GM18526 (cell line): Measurements from ENCODE around the gene ERP44.

Experiments
- POLR2A ChIP-seq: IDR thresholded peaks from 3 replicates; pipeline ENCODE4 v1.6.1; 2011; ENCODE audit not compliant: insufficient read length; ENCODE audit errors: extremely low read depth

ERP44 gene

DNA sequence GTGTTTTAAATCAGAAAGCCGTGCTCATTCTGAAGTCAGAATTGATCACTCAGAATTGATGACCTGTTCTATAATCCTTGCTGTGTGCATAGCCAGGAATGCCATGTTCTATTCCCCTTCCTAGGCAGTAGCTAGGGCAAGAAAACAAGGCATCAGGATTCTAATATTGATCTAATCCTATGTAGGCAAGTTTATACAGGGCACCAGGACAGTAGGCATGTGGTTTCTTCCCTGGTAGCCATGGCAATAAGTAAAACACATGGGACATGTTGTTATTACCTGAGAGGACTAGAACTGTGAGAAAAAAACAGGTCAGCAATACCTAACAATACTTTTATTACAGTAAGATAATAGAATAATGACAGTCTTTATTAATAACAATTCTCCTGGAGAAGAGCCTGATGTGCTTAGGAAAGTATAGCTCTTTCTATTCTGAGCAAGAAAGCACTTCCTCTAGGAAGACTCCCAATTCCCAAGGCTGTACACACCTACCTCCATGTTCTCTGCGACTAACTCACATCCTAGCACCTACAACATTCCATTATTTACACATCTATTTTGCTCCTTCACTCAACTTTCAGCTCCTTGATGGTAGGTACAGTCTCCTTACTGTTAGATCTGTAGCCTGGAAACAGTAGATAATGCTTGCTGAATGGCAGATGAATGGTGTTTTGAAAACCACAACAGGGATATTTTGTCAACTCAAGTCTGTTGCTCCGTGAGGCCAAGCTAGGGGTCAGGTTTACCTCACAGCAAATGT, 121.6 kb downstream of the ERP44 start:
- no peak for TF ChIP-seq POLR2A

DNA sequence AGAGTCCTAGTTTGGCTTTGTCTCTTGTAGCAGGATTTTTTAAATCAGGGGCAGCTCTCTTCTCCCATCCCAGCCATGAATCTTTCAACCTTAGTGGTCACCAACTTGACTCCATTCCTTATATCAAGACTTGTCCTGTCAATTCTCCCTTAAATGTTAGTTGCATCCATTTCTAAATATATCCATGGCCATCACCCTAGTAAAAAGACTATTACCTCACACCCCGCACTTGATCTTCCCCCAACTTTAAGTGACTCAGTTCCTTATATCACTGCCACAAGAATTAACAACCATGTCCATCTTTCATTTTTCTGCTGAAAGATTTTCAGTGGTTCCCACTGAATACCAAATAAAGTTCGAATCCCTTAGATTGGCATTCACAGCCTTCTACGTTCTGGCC, 125.3 kb downstream of the ERP44 start:
- no peak for TF ChIP-seq POLR2A

DNA sequence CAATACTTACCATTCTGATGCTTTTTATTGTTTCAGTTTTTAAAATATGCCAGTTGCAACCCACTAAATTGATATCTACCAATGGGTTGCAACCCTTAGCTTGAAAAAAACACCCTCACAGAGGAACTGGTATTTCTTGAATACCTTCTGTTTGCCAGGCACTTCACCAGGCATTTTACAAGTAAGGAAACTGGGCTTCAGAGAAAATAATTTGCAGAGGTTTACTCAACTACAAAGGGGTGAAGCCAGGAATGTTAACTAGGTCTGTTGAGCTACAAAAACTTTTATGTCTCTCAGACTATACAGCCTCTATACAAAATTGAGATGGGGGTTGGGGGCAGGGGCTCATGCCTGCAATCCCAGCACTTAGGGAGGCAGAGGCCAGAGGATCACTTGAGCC, 127.4 kb downstream of the ERP44 start:
- no peak for TF ChIP-seq POLR2A

DNA sequence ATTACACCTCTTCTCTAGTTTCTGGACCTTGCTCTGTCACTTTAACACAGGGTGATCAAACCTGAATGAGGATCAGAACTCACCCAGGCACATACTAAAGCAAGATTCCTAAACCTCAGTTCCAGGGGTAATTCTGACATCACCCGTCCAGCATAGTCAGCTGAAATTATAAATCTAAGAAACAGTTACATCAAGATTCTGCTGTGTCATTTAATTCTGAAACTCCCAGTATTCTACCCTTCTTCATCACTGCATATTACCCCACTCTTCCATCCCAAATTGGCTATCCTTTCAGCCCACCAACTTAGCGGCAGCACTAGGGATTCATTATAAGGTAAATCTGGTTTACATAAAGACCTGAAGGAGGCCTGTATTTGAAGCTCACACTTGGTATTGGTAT, 128.3 kb downstream of the ERP44 start:
- TF ChIP-seq POLR2A: no peak

DNA sequence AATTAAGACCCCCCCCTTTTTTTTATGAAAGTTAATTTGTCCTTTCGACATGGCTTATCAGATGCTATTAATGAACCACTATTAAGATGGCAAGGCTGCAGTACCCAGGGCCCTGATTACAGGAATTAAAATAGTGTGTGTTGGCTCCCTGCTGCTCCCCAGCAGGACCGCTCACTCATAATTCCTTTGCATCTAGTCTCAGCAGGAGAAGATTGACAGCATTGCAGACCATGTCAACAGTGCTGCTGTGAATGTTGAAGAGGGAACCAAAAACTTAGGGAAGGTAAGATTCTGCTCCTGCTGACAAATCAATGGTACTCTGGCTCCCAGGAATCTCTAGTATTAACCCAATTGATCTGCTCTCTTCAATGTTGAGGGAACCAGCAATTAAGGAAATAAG, 131.3 kb downstream of the ERP44 start:
- TF ChIP-seq POLR2A: no peak

DNA sequence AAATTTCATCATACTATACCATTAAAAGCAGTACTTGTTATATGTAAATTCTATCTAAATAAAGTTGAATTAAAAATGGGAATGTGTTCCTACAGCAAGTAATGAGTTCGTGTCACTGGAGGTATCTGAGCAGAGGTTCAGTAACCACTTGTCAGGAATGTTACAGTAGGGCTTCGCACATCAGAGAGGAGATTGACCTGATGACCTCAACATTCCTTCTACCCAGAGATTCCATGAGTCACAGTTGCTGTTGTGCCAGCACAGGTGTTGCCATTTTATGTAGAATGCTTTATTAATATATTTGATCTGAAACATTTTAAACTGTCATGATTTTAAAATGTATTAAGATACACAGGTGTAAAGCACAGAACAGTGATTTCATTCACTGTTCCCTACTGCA, 132.1 kb downstream of the ERP44 start:
- no peak for TF ChIP-seq POLR2A

DNA sequence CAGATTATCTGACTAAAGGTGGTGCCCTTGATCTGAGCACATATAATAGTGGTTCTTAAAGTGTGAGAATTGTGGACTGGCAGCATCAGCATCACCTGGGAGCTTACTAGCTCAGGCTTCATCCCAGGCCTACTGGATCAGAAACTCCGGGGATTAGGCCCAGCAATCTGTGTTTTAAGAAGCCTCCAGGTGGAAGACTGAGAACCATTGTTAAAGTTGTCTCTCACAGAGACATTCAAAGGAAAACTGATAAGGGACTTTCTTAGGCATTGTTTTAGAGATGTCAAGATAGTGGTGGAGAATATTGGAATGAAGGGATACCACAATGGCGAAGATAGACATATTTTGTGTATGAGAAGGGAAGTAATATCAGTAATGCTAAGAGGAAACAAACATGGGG, 132.8 kb downstream of the ERP44 start:
- no peak for TF ChIP-seq POLR2A

DNA sequence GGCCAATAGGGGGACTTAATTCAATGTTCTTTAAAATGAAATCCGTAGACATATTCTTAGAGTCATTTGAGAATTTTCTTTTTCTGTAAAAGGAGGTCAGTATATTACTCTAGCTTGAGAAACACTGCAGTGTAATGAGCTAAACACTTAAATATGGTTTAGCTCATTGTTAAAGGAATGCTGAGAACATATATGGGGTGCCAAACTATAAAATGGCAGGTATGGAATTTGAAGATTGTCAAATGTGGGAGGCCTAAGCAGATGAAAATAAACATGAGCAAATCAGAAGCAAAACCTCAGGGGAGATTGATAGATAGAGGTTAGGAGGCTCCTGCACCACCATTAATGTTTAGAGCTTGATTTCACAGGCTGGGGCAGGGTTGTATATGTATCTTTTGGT, 134.5 kb downstream of the ERP44 start:
- no peak for TF ChIP-seq POLR2A

DNA sequence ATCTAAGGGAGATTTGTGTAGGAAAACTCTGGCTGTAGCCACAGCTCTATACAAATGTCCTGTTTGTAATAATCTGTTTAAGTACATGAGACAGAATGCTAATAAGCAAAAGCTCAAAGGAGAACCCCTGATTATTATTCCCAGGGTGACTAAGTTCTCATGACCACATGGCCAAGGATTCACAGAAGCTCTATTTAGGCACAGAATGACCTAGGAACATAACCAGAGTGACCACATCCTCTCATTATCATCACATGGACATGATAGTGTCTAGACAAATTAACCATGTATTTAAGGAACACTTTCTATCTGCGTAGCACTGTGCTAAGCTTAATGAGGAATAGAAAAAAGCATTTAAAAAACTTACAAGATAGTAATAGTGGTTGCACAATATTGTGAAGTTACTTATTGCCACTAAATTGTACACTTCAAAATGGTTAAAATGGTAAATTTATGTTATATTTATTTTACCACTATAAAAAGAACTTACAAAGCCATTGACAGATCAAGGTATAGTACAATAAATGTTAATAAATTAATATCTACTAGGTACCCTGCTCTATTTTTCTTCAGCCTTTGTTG, 136.0 kb downstream of the ERP44 start:
- no peak for TF ChIP-seq POLR2A

DNA sequence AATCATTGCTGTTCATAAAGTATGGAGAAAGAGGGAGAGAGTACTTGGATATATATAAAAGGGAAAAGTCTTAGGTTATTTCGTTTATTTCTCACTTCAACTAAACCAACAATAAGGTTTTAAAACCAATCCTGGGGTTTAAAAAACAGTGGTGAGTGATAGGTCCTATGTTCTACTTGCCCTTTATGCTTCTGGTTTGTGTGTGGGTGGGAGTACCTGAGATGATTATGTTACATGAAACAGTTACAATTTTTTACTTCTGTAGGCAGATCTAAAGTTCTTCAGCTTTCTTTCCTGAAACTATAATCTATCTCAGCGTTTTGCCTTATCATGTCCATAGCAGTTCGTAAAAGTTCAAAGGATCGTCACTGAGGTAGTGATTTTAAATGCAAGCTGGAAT, 143.2 kb downstream of the ERP44 start:
- TF ChIP-seq POLR2A: no peak

DNA sequence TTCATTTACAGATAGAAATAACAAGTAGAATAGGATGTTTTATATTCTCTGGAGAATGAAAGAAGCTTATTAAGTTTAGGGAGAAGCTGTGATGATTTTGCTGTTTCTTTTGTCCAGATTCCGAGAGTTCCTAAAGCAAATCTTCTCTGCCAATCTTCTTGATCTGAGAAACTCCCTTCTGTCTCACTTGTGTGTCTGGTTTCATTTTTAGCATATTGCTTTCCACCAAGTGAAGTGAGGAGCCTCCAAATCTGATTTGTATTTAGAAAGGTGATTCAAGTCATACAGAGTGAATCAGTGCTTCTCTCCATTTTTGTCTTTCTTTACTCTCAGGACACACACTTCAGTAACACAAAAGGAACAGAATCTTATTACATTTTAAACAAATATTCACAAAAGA, 144.0 kb downstream of the ERP44 start:
- no peak for TF ChIP-seq POLR2A

DNA sequence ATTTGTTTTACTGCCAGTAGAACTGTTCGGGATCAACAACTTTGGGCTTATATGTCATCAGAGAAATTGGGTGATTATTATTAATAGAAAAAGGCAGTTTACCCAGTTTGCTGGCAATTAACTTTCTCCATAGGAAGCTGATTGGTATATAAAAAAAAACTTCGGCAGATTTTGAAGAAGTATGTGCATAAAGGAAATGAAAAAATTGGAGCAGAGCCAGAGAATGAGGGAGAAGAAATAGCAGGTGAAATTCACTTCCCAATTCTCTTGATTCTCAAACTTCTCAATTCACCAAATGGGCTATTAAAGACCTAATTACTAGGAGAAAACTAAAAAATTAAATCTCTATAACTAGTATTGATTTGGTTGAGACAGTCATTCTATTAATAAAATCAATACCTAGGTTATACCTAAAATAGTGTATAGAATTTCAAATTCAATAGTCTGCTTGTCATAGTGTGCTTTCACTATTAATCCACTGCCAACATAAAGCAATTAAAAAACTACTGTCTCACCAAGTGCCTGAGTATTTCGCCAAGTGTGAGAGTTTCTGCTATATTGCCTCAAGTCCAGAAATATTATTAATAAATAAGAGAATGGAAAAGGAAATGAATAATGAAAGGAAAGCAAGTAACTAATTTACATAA, 144.8 kb downstream of the ERP44 start:
- no peak for TF ChIP-seq POLR2A

DNA sequence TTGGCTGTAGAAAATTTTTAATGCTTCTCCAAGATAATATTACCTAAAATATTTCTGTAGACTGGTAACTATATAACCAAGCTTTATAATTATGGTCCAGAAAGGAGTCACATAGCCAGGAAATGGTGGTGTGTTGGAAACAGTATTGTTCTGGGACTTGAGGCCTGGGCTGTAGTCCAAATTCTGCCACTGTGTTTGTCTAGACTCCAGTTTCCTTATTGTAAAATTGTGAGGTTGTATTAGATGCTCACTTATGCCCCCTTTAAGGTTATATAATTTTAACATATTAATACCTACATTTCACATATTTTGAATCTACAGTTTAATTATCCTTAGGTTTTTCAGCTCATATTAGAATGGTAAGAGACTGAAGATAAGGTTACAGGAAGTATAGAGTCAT, 149.9 kb downstream of the ERP44 start:
- TF ChIP-seq POLR2A: no peak

DNA sequence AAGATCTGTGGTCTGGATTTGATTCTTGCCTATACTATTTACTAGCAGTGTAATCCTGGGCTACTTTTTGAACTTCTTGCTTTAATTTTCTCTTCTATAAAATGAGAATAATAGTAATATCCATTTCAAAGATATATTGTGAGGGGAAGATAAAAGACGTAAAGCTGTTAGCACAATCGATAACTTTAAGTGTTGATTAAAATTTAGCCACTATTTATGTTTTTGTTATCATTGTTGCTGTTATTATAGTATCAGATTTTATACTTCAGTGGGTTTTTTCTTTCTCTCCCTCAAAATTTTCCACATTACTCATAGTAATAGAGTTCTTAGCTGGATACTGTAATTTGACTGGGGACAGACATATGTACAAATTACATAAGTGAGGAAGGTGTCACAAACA, 150.3 kb downstream of the ERP44 start:
- no peak for TF ChIP-seq POLR2A

DNA sequence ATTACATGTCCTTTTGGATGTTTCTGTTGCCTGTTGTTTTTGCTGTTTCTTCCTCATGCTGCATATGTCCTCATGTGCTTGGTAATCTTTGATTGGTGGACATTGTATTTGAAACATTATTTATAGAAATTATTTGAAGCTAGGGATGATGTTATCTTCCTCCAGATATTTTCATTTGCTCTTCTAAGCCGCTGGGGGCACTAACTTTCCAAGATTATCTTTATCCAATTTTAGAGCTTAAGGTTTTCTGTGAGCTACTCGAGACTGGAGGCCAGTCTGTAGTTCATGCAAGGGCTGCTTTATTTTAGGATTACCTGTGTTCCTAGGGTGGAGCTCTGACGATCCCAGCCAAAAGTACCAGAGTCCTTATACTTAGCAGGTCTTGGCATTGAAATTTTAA, 151.4 kb downstream of the ERP44 start:
- TF ChIP-seq POLR2A: no peak

DNA sequence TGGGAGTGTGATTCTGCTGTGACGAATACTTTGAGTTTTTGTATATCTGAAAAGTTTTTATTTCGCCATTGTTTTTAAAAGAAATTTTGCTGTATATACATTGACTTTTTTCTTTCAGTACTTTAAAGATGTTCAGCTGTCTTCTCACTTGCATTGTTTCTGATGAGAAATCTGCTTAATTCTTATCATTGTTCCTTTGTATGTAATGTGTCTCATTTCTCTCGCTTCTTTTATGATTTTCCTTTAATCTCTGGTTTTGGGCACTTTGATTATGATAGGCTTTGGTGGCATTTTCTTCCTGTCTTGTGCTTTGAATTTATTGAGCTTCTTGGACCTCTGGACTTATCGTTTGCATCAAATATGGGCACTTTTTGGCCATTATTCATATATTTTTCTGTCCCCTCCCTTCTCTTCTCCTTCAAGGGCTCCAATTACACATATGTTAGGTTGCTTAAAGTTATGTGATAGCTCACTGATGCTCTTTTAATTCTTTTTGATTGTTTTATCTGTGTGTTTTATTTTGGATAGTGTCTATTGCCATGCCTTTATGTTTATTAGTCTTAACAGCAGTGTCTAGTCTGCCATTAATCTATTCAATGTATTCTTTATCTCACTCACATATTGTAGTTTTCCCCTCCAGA, 161.7 kb downstream of the ERP44 start:
- no peak for TF ChIP-seq POLR2A
